ENCODE data around the gene PAXX.

The PAXX gene

GRCh38 chr9:137022662-137023008 is 30.4 kb downstream of the PAXX start:
- peaks cover 10% of the 10 kb centered on the region for H3K4me1 ChIP-seq (ENCODE audit: insufficient read depth, low read length, severe bottlenecking)
- H3K27ac ChIP-seq (ENCODE audit: low read depth, low read length, poor library complexity, severe bottlenecking), result no peak overlapping the region
- no peaks in the 10 kb centered on the region for H3K9me3 ChIP-seq (ENCODE audit: low read length)
- no peaks in the 10 kb centered on the region for H3K79me2 ChIP-seq (ENCODE audit: insufficient read depth, low read length)
- H3K4me3 ChIP-seq (ENCODE audit: low read depth, low read length, poor library complexity, severe bottlenecking), result no peak overlapping the region
- peaks cover 7% of the 10 kb centered on the region for H3K27me3 ChIP-seq (ENCODE audit: insufficient read depth, low read length)
- no peaks in the 10 kb centered on the region for H3F3A ChIP-seq (ENCODE audit: insufficient read depth, low read length)
- no peaks in the 10 kb centered on the region for H4K20me1 ChIP-seq (ENCODE audit: insufficient read depth, low read length)
- H3K9ac ChIP-seq (ENCODE audit: low read length), result no peak overlapping the region
- H3K9me2 ChIP-seq (ENCODE audit: low read depth, low read length), result no peaks in the 10 kb centered on the region
- no peak for TF ChIP-seq CTCF (IDR thresholded peaks at IDR 0.05; ENCODE audit: low read length)
- TF ChIP-seq EZH2 (IDR thresholded peaks at IDR 0.05; ENCODE audit: borderline replicate concordance, low read length), result no peak
- no peak overlapping the region for H2AFZ ChIP-seq (ENCODE audit: low read length)
- no peaks in the 10 kb centered on the region for H3K36me3 ChIP-seq (ENCODE audit: insufficient read depth, low read length)
- H3K4me2 ChIP-seq (ENCODE audit: low read length), result no peak overlapping the region

- Histone ChIP-seq H3K4me2 (ENCODE audit: low read length) (no peak overlapping the region), H4K20me1 (ENCODE audit: insufficient read depth, low read length) (no peaks in the 10 kb centered on the region), H3F3A (ENCODE audit: insufficient read depth, low read length) (no peaks in the 10 kb centered on the region), H3K9ac (ENCODE audit: low read length) (no peak overlapping the region), H2AFZ (ENCODE audit: low read length) (no peak overlapping the region), H3K36me3 (ENCODE audit: insufficient read depth, low read length) (no peaks in the 10 kb centered on the region), H3K4me1 (ENCODE audit: insufficient read depth, low read length, severe bottlenecking) (peaks cover 10% of the 10 kb centered on the region), H3K27me3 (ENCODE audit: insufficient read depth, low read length) (peaks cover 7% of the 10 kb centered on the region), H3K9me2 (ENCODE audit: low read depth, low read length) (no peaks in the 10 kb centered on the region), H3K9me3 (ENCODE audit: low read length) (no peaks in the 10 kb centered on the region), H3K4me3 (ENCODE audit: low read depth, low read length, poor library complexity, severe bottlenecking) (no peak overlapping the region), H3K79me2 (ENCODE audit: insufficient read depth, low read length) (no peaks in the 10 kb centered on the region), H3K27ac (ENCODE audit: low read depth, low read length, poor library complexity, severe bottlenecking) (no peak overlapping the region)
- TF ChIP-seq EZH2 (IDR thresholded peaks at IDR 0.05; ENCODE audit: borderline replicate concordance, low read length) (no peak), CTCF (IDR thresholded peaks at IDR 0.05; ENCODE audit: low read length) (no peak)
Observed at GRCh38 chr9:137023157-137023556, 30.9 kb downstream of the PAXX start.

GRCh38 chr9:137023583-137023991 is 31.4 kb downstream of the PAXX start:
- Histone ChIP-seq H3K9me3 (ENCODE audit: low read length) (no peaks in the 10 kb centered on the region), H3K79me2 (ENCODE audit: insufficient read depth, low read length) (no peaks in the 10 kb centered on the region), H3F3A (ENCODE audit: insufficient read depth, low read length) (no peaks in the 10 kb centered on the region), H3K4me3 (ENCODE audit: low read depth, low read length, poor library complexity, severe bottlenecking) (no peak overlapping the region), H4K20me1 (ENCODE audit: insufficient read depth, low read length) (no peaks in the 10 kb centered on the region), H3K4me1 (ENCODE audit: insufficient read depth, low read length, severe bottlenecking) (peaks cover 13% of the 10 kb centered on the region), H3K36me3 (ENCODE audit: insufficient read depth, low read length) (no peaks in the 10 kb centered on the region), H3K27ac (ENCODE audit: low read depth, low read length, poor library complexity, severe bottlenecking) (no peak overlapping the region), H2AFZ (ENCODE audit: low read length) (no peak overlapping the region), H3K9me2 (ENCODE audit: low read depth, low read length) (no peaks in the 10 kb centered on the region), H3K27me3 (ENCODE audit: insufficient read depth, low read length) (peaks cover 7% of the 10 kb centered on the region), H3K9ac (ENCODE audit: low read length) (no peak overlapping the region), H3K4me2 (ENCODE audit: low read length) (no peak overlapping the region)
- TF ChIP-seq EZH2 (IDR thresholded peaks at IDR 0.05; ENCODE audit: borderline replicate concordance, low read length) (no peak), CTCF (IDR thresholded peaks at IDR 0.05; ENCODE audit: low read length) (no peak)

All from OCI-LY1 (cell line).